Liver (tissue), 9 donors: Measurements from ENCODE around the gene SPON2. TPM values are rescaled to one million over a fixed set of nuclear protein-coding genes. Genes with fewer than 3 reads are reported as not detected.

Experiments
- DNase-seq: peaks from one replicate; pipeline ENCODE4 v3.0.0-alpha.2; 2017; ENCODE audit warnings: low spot score
- H3K27ac ChIP-seq, 2 donors: one replicate each; pipeline ENCODE4 v1.7.0; 2013; ENCODE audit warnings: inconsistent platforms in 2 of 2, low read length in 2 of 2, control low read depth in 1 of 2, low read depth in 1 of 2, mild to moderate bottlenecking in 1 of 2
- H3K27me3 ChIP-seq, 4 donors: one replicate each; pipeline versions ENCODE4 v1.6.1 to v1.7.0; 2013; ENCODE audit warnings: low read length in 3 of 4, inconsistent platforms in 1 of 4, mild to moderate bottlenecking in 1 of 4, moderate library complexity in 1 of 4; ENCODE audit not compliant: control insufficient read depth in 4 of 4, insufficient read depth in 4 of 4
- H3K36me3 ChIP-seq, 4 donors: one replicate each; pipeline versions ENCODE4 v1.6.1 to v1.7.0; 2013; ENCODE audit warnings: low read length in 3 of 4, mild to moderate bottlenecking in 3 of 4, low read depth in 1 of 4, moderate library complexity in 1 of 4; ENCODE audit not compliant: control insufficient read depth in 4 of 4, insufficient read depth in 3 of 4
- H3K4me1 ChIP-seq, 4 donors: one replicate each; pipeline versions ENCODE4 v1.6.1 to v1.7.0; 2013; ENCODE audit warnings: low read length in 3 of 4, mild to moderate bottlenecking in 3 of 4, moderate library complexity in 1 of 4; ENCODE audit not compliant: control insufficient read depth in 4 of 4, insufficient read depth in 4 of 4
- H3K4me3 ChIP-seq, 3 donors: one replicate each; pipeline versions ENCODE4 v1.6.1 to v1.7.0; 2013; ENCODE audit warnings: low read length in 3 of 3, control low read depth in 1 of 3, low read depth in 1 of 3, mild to moderate bottlenecking in 1 of 3
- H3K9ac ChIP-seq, 2 donors: one replicate each; pipeline ENCODE4 v1.7.0; 2013; ENCODE audit warnings: low read length in 2 of 2, mild to moderate bottlenecking in 2 of 2, moderate library complexity in 2 of 2, control low read depth in 1 of 2, low read depth in 1 of 2
- H3K9me3 ChIP-seq, 4 donors: one replicate each; pipeline versions ENCODE4 v1.6.1 to v1.7.0; 2013; ENCODE audit warnings: low read length in 3 of 4; ENCODE audit not compliant: control insufficient read depth in 4 of 4
- EGR1 ChIP-seq, 2 donors: IDR thresholded peaks; 2 replicates each; pipeline ENCODE4 v1.6.1; 2016 to 2018; ENCODE audit warnings: antibody characterized with exemption in 2 of 2, low read depth in 2 of 2
- FOXA2 ChIP-seq: IDR thresholded peaks from 2 replicates; pipeline ENCODE4 v1.6.1; 2016; ENCODE audit warnings: antibody characterized with exemption
- GABPA ChIP-seq, 2 donors: IDR thresholded peaks in 1 of 2; conservative IDR thresholded peaks in 1 of 2; 2 replicates each; pipeline ENCODE4 v1.6.1; 2016; ENCODE audit warnings: antibody characterized with exemption in 2 of 2, mild to moderate bottlenecking in 1 of 2, moderate library complexity in 1 of 2
- HNF4A ChIP-seq, 2 donors: conservative IDR thresholded peaks; 2 replicates each; pipeline ENCODE4 v1.6.1; 2016; ENCODE audit warnings: antibody characterized with exemption in 2 of 2, mild to moderate bottlenecking in 2 of 2
- HNF4G ChIP-seq: IDR thresholded peaks from 2 replicates; pipeline ENCODE4 v1.6.1; 2016; ENCODE audit warnings: antibody characterized with exemption
- JUND ChIP-seq, 2 donors: IDR thresholded peaks; 2 replicates each; pipeline ENCODE4 v1.6.1; 2016; ENCODE audit warnings: antibody characterized with exemption in 2 of 2
- NR2F2 ChIP-seq: IDR thresholded peaks from 2 replicates; pipeline ENCODE4 v1.6.1; 2016; ENCODE audit warnings: antibody characterized with exemption
- RAD21 ChIP-seq, 2 donors: IDR thresholded peaks; 2 replicates each; pipeline ENCODE4 v1.6.1; 2016; ENCODE audit warnings: antibody characterized with exemption in 2 of 2, mild to moderate bottlenecking in 2 of 2
- RXRA ChIP-seq, 2 donors: IDR thresholded peaks; 2 replicates each; pipeline ENCODE4 v1.6.1; 2017 to 2018; ENCODE audit warnings: antibody characterized with exemption in 2 of 2, mild to moderate bottlenecking in 1 of 2
- SP1 ChIP-seq: IDR thresholded peaks from 2 replicates; pipeline ENCODE4 v1.6.1; 2018; ENCODE audit warnings: antibody characterized with exemption, mild to moderate bottlenecking
- TAF1 ChIP-seq: conservative IDR thresholded peaks from 2 replicates; pipeline ENCODE4 v1.6.1; 2016; ENCODE audit warnings: antibody characterized with exemption, mild to moderate bottlenecking
- YY1 ChIP-seq: IDR thresholded peaks from 2 replicates; pipeline ENCODE4 v1.6.1; 2016; ENCODE audit warnings: antibody characterized with exemption, mild to moderate bottlenecking
- WGBS: extraction: QIAGEN DNeasy Blood & Tissue Kit; methylation state at CpG from one replicate; pipeline ENCODE4 v1.1.7; 2013; 5-methylcytosine and 5-hydroxymethylcytosine counted together
- polyA plus RNA-seq, 2 donors: library from polyadenylated mRNA; stranded (reverse) in 1 of 2; unstranded in 1 of 2; fragments of 200-250 nt in 1 of 2; fragments of >200 nt in 1 of 2; fragmentation: Nextera tagmentation in 1 of 2; extraction: Ambion mirVana in 1 of 2; gene quantifications; one replicate each; pipeline versions ENCODE4 v1.2.1 to v1.2.3, GENCODE V29; 2013 to 2015
- total RNA-seq, 2 donors: library from RNA; depleted of rRNA; stranded (reverse); fragments of >200 nt; gene quantifications; one replicate each; pipeline ENCODE4 v1.2.3, GENCODE V29; 2014
- TF ChIP-seq, protein P1 (sequence below): IDR thresholded peaks from 2 replicates; pipeline ENCODE4 v1.6.1; 2016; ENCODE audit warnings: antibody characterized with exemption, mild to moderate bottlenecking
- TF ChIP-seq, protein P2 (sequence below): IDR thresholded peaks from 2 replicates; pipeline ENCODE4 v1.6.1; 2016; ENCODE audit warnings: antibody characterized with exemption
- TF ChIP-seq, protein P3 (sequence below): fragments of 150-350 bp; IDR thresholded peaks from 2 replicates; pipeline ENCODE4 v1.5.1; 2017; ENCODE audit warnings: improper control_type of control experiment, low read depth, low read length; ENCODE audit not compliant: missing input control
- donor health status: healthy.
- donor health status: healthy.
- donor health status: healthy.
- donor health status: healthy.
- donor health status: healthy.

Gene SPON2
- total and polyA plus RNA-seq, 4 donors: 35.7 to 80.3 (median 72.3) TPM

DNA sequence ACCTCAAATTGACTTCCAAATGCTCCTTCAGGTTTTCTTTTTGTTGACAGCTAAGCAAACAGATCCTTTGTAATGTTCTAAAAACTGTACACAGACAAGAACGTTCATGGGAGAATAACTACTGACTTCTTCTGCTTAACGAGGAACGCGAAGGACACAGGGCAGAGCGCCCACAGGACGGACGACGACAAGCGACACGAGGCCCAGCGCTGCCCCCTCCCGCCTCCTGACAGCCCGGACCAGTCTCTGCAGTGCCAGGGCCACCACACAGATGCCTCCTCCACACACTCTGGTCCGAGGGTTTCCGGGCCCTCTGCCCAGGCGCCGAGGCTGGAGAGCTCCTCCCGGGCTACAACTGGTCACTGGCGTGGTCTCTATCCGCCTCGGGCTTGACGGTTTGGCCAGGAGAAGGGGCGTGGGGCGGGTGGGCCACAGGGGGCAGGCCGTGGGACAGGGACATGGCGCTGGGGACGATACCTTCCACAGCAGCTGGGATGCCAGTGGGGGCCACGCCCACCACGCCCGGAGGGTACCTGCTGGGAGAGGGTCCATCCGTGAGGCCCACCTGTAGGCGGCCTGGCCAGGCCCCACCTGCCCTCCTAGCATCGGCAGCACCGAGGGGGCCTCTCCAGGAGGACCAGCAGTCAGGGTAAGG is 39.6 kb upstream of the SPON2 start:
- WGBS: 89% methylated on average over 34 of the region's 34 CpGs
- no peak overlapping the region for H3K4me3 ChIP-seq
- TF ChIP-seq RXRA (IDR thresholded peaks at IDR 0.05): no peak
- no peak for TF ChIP-seq FOXA2
- TF ChIP-seq HNF4G: no peak
- no peak for DNase-seq
- H3K4me1 ChIP-seq: peaks cover 0 to 17% (median 7%) of the 10 kb centered on the region in 4 donors
- H3K9ac ChIP-seq: no peak overlapping the region
- no peaks in the 10 kb centered on the region for H3K27me3 ChIP-seq
- H3K36me3 ChIP-seq: peaks cover 15 to 52% (median 19%) of the 10 kb centered on the region in 4 donors
- H3K27ac ChIP-seq: no peak overlapping the region
- no peaks in the 10 kb centered on the region for H3K9me3 ChIP-seq

DNA sequence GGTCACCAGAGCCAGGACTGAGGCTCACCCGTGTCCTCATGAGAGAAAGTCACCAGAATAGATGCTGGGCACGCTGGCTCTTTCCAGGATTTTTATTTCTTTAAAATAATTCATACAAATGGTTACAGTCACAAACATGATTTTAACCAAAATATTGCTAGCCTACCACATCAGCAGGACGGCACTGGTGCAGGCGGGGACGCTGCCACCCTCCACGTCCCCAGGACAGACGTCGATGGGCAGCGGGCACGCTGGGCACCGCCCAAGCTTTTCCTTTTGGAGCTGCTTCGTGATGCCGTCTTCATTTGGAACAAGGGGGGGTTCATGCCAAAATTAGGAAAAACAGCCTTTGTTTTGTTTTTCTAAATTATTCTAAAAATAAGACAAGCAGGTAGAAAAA is 39.0 kb upstream of the SPON2 start:
- H3K4me1 ChIP-seq: peaks cover 0 to 17% (median 7%) of the 10 kb centered on the region in 4 donors
- H3K36me3 ChIP-seq: peaks cover 15 to 49% (median 18%) of the 10 kb centered on the region in 4 donors
- H3K27ac ChIP-seq: no peak overlapping the region
- no peaks in the 10 kb centered on the region for H3K27me3 ChIP-seq
- DNase-seq: no peak
- H3K9ac ChIP-seq: no peak overlapping the region
- TF ChIP-seq EGR1 (IDR thresholded peaks at IDR 0.05; ENCODE audit: low read depth in 2 of 2) (no peak), YY1 (no peak), RAD21 (IDR thresholded peaks at IDR 0.05) (no peak), TAF1 (no peak), JUND (IDR thresholded peaks at IDR 0.05) (no peak)
- TF ChIP-seq, protein P1, sequence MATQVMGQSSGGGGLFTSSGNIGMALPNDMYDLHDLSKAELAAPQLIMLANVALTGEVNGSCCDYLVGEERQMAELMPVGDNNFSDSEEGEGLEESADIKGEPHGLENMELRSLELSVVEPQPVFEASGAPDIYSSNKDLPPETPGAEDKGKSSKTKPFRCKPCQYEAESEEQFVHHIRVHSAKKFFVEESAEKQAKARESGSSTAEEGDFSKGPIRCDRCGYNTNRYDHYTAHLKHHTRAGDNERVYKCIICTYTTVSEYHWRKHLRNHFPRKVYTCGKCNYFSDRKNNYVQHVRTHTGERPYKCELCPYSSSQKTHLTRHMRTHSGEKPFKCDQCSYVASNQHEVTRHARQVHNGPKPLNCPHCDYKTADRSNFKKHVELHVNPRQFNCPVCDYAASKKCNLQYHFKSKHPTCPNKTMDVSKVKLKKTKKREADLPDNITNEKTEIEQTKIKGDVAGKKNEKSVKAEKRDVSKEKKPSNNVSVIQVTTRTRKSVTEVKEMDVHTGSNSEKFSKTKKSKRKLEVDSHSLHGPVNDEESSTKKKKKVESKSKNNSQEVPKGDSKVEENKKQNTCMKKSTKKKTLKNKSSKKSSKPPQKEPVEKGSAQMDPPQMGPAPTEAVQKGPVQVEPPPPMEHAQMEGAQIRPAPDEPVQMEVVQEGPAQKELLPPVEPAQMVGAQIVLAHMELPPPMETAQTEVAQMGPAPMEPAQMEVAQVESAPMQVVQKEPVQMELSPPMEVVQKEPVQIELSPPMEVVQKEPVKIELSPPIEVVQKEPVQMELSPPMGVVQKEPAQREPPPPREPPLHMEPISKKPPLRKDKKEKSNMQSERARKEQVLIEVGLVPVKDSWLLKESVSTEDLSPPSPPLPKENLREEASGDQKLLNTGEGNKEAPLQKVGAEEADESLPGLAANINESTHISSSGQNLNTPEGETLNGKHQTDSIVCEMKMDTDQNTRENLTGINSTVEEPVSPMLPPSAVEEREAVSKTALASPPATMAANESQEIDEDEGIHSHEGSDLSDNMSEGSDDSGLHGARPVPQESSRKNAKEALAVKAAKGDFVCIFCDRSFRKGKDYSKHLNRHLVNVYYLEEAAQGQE: no peak
- TF ChIP-seq, protein P2, sequence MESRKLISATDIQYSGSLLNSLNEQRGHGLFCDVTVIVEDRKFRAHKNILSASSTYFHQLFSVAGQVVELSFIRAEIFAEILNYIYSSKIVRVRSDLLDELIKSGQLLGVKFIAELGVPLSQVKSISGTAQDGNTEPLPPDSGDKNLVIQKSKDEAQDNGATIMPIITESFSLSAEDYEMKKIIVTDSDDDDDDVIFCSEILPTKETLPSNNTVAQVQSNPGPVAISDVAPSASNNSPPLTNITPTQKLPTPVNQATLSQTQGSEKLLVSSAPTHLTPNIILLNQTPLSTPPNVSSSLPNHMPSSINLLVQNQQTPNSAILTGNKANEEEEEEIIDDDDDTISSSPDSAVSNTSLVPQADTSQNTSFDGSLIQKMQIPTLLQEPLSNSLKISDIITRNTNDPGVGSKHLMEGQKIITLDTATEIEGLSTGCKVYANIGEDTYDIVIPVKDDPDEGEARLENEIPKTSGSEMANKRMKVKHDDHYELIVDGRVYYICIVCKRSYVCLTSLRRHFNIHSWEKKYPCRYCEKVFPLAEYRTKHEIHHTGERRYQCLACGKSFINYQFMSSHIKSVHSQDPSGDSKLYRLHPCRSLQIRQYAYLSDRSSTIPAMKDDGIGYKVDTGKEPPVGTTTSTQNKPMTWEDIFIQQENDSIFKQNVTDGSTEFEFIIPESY: no peak
- no peaks in the 10 kb centered on the region for H3K9me3 ChIP-seq
- H3K4me3 ChIP-seq: no peak overlapping the region
- WGBS: 94% methylated on average over 13 of the region's 13 CpGs

DNA sequence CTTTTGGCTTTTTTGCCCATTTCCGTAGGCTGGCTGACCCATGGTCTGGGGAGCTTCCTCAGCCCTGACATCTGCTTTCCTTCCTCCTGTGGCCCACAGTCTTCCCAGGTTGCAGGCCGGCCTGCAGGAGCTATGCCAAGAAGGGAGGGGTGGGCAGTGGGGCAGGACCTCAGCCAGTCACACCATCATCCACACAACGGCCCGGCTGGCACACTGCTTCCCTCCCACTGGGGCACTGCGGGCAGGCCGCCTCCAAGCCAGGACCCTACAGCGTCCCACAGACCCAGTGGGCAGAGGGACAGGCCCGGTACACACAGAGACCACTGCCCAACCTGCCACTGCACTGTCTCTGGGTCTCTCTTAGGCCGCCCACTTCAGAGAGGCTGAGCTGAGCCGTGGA is 38.6 kb upstream of the SPON2 start:
- no peak for DNase-seq
- 89% methylated on average over 10 of the region's 10 CpGs for WGBS
- no peaks in the 10 kb centered on the region for H3K9me3 ChIP-seq
- H3K27me3 ChIP-seq: no peaks in the 10 kb centered on the region
- H3K27ac ChIP-seq: no peak overlapping the region
- H3K36me3 ChIP-seq: peaks cover 12 to 45% (median 18%) of the 10 kb centered on the region in 4 donors
- peaks cover 0 to 17% (median 7%) of the 10 kb centered on the region in 4 donors for H3K4me1 ChIP-seq
- H3K9ac ChIP-seq: no peak overlapping the region
- no peak overlapping the region for H3K4me3 ChIP-seq
- TF ChIP-seq HNF4G (no peak), GABPA (IDR thresholded peaks at IDR 0.05 in 1 of 2, conservative IDR thresholded peaks at IDR 0.05 in 1 of 2) (no peak), FOXA2 (no peak), RAD21 (IDR thresholded peaks at IDR 0.05) (no peak), SP1 (no peak), TAF1 (no peak), HNF4A (conservative IDR thresholded peaks at IDR 0.05) (no peak), JUND (IDR thresholded peaks at IDR 0.05) (no peak), NR2F2 (no peak)
- TF ChIP-seq, protein P3, sequence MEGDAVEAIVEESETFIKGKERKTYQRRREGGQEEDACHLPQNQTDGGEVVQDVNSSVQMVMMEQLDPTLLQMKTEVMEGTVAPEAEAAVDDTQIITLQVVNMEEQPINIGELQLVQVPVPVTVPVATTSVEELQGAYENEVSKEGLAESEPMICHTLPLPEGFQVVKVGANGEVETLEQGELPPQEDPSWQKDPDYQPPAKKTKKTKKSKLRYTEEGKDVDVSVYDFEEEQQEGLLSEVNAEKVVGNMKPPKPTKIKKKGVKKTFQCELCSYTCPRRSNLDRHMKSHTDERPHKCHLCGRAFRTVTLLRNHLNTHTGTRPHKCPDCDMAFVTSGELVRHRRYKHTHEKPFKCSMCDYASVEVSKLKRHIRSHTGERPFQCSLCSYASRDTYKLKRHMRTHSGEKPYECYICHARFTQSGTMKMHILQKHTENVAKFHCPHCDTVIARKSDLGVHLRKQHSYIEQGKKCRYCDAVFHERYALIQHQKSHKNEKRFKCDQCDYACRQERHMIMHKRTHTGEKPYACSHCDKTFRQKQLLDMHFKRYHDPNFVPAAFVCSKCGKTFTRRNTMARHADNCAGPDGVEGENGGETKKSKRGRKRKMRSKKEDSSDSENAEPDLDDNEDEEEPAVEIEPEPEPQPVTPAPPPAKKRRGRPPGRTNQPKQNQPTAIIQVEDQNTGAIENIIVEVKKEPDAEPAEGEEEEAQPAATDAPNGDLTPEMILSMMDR: no peak
- TF ChIP-seq, protein P1: no peak
